Mesothelial cell of epicardium (in vitro differentiated cells): ENCODE measurements around the gene ITPRIP. TPM values are rescaled to one million over a fixed set of nuclear protein-coding genes. Genes with fewer than 3 reads are reported as not detected.

Experiments used
- DNase-seq, 2 experiments: peaks; one replicate each; pipeline ENCODE4 v3.0.0; 2021; ENCODE audit warnings: low spot score in 2 of 2; ENCODE audit not compliant: unreplicated experiment in 2 of 2
- H3K27ac Mint-ChIP-seq: 2 replicates; pipeline ENCODE4 v1.8.0; 2021; ENCODE audit warnings: mixed read lengths
- H3K27me3 Mint-ChIP-seq: 2 replicates; pipeline ENCODE4 v1.8.0; 2021; ENCODE audit warnings: low read depth, mixed read lengths
- H3K36me3 Mint-ChIP-seq: 2 replicates; pipeline ENCODE4 v1.8.0; 2021; ENCODE audit warnings: mixed read lengths
- H3K4me1 Mint-ChIP-seq: 2 replicates; pipeline ENCODE4 v1.8.0; 2021; ENCODE audit warnings: mixed read lengths
- H3K4me3 Mint-ChIP-seq: 2 replicates; pipeline ENCODE4 v1.8.0; 2021; ENCODE audit warnings: mild to moderate bottlenecking, moderate library complexity, mixed read lengths
- H3K9me3 Mint-ChIP-seq: 2 replicates; pipeline ENCODE4 v1.8.0; 2021; ENCODE audit warnings: mixed read lengths
- total RNA-seq: library from RNA; stranded (reverse); gene quantifications from 3 replicates; pipeline ENCODE4 v1.2.1, GENCODE V29; 2021
- TF ChIP-seq, protein P1 (sequence below): fragments of 200-600 bp; sonication (generic); IDR thresholded peaks from one replicate; pipeline ENCODE4 v1.5.0; 2021; ENCODE audit warnings: antibody characterized with exemption; ENCODE audit not compliant: unreplicated experiment

Gene ITPRIP
- total RNA-seq, 1 donor from 2014 or later: 24.5 TPM

- Mint-ChIP-seq H3K27me3 (no peaks in the 10 kb centered on the region), H3K9me3 (no peaks in the 10 kb centered on the region), H3K4me3 (peak within 1 kb of the TSS; percentile 88), H3K4me1 (peaks cover 14% of the 10 kb centered on the region), H3K27ac (peak within 1 kb of the TSS; percentile 94), H3K36me3 (peaks cover 21% of the 10 kb centered on the region)
- TF ChIP-seq, protein P1, sequence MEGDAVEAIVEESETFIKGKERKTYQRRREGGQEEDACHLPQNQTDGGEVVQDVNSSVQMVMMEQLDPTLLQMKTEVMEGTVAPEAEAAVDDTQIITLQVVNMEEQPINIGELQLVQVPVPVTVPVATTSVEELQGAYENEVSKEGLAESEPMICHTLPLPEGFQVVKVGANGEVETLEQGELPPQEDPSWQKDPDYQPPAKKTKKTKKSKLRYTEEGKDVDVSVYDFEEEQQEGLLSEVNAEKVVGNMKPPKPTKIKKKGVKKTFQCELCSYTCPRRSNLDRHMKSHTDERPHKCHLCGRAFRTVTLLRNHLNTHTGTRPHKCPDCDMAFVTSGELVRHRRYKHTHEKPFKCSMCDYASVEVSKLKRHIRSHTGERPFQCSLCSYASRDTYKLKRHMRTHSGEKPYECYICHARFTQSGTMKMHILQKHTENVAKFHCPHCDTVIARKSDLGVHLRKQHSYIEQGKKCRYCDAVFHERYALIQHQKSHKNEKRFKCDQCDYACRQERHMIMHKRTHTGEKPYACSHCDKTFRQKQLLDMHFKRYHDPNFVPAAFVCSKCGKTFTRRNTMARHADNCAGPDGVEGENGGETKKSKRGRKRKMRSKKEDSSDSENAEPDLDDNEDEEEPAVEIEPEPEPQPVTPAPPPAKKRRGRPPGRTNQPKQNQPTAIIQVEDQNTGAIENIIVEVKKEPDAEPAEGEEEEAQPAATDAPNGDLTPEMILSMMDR: no peak
- peak; percentile 96 to 97 for DNase-seq
These were observed 69.3 kb downstream of the ITPRIP start, which contains the start of gene GSTO2 for GRCh38 chr10:104268713-104269645. TSS of gene GSTO2 (plus strand) at chr10:104269184. CDS start at chr10:104274916, 5,732 bp downstream.

DNA sequence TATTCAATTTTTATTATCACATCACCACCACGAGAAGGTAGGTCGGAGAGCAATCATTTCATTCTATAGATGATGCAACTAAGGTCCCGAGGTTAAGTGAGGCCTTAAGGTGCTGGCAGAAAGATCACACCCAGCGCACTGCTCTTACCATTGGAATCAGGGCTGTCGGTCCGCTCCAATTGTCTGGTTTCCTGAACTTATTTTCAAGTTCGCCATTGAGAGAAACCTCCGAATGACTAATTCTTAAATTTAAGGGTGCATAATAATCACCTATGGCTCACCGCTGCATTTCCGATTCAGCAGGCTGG lies 69.9 kb downstream of the ITPRIP start:
- Mint-ChIP-seq H3K36me3 (peaks cover 24% of the 10 kb centered on the region), H3K4me3 (peak overlapping the region; percentile 88), H3K4me1 (peaks cover 14% of the 10 kb centered on the region), H3K9me3 (no peaks in the 10 kb centered on the region), H3K27me3 (no peaks in the 10 kb centered on the region), H3K27ac (peak overlapping the region; percentile 92)
- TF ChIP-seq, protein P1: no peak
- DNase-seq: no peak

DNA sequence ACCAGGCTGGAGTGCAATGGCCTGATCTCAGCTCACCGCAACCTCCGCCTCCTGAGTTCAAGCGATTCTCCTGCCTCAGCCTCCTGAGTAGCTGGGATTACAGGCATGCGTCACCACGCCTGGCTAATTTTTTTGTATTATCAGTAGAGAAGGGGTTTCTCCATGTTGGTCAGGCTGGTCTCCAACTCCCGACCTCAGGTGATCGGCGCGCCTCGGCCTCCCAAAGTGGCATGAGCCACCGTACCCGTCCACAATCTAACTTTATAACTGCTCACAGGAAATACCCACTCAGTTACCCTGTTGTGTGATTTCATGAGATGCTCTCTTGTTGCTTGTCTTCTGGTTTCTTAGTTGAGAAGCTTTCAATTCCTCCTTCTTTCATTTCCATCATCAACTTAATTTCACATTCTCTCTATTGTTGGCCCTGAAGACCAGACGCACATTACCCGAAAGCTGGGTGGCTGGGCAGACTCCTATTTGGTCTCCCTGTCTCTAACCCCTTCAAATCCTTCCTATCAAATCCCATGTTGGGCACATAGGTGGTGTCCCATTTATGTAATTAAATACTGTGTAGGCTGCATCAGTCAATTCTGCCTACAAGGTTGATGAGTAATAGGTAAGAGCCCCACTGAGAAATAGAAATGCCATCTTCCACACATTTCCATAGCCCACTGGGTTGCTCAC lies 70.4 kb downstream of the ITPRIP start:
- Mint-ChIP-seq H3K4me3 (peak overlapping the region; percentile 88), H3K27me3 (no peaks in the 10 kb centered on the region), H3K4me1 (peaks cover 14% of the 10 kb centered on the region), H3K9me3 (no peaks in the 10 kb centered on the region), H3K27ac (peak overlapping the region; percentile 92), H3K36me3 (peaks cover 24% of the 10 kb centered on the region)
- TF ChIP-seq, protein P1: no peak
- DNase-seq: no peak

GRCh38 chr10:104264783-104265182 lies 73.5 kb downstream of the ITPRIP start:
- Mint-ChIP-seq H3K36me3 (peaks cover 36% of the 10 kb centered on the region), H3K4me3 (no peak overlapping the region)
- TF ChIP-seq, protein P1: no peak

GRCh38 chr10:104262055-104262454 lies 76.2 kb downstream of the ITPRIP start:
- DNase-seq: no peak
- H3K36me3 Mint-ChIP-seq: peaks cover 47% of the 10 kb centered on the region

More at GRCh38 chr10:104264783-104265182, 73.5 kb downstream of the ITPRIP start:
- Mint-ChIP-seq H3K4me1 (peaks cover 19% of the 10 kb centered on the region), H3K27me3 (no peaks in the 10 kb centered on the region), H3K27ac (no peak overlapping the region), H3K9me3 (no peaks in the 10 kb centered on the region)
- no peak for DNase-seq

More at GRCh38 chr10:104262055-104262454, 76.2 kb downstream of the ITPRIP start:
- peaks cover 8% of the 10 kb centered on the region for H3K4me1 Mint-ChIP-seq
- no peaks in the 10 kb centered on the region for H3K9me3 Mint-ChIP-seq
- no peak overlapping the region for H3K27ac Mint-ChIP-seq
- no peaks in the 10 kb centered on the region for H3K27me3 Mint-ChIP-seq
- TF ChIP-seq, protein P1: no peak
- no peak overlapping the region for H3K4me3 Mint-ChIP-seq
